Measurements from ENCODE around the gene POLR2B. TPM values are rescaled to one million over a fixed set of nuclear protein-coding genes. Genes with fewer than 3 reads are reported as not detected.
"Not testable (repeated sequence)": the region's sequence is repeated elsewhere in the genome, so short reads cannot be mapped to it uniquely, and the experiment has no call there.

Gene POLR2B
- total and polyA plus RNA-seq, 8 donors, result 18.5 to 446 (median 60.9) TPM

- no peak for DNase-seq
- WGBS, 5 donors, result 39 to 72% (median 50%) methylated on average over 1 of the region's 1 CpG
- no peaks in the 10 kb centered on the region for H3K9me3 ChIP-seq
- no peaks in the 10 kb centered on the region for H3K27me3 ChIP-seq
- H3K4me1 ChIP-seq, result peaks cover 0 to 34% (median 23%) of the 10 kb centered on the region in 4 donors
- intact Hi-C loops (cut with DNase I; ENCODE audit: low total_unique reads), result no loop called here
- H3K27ac ChIP-seq, result peak overlapping the region in 4 of 5 donors; percentile 22 to 68 (median 55)
- no peak overlapping the region for H3K4me3 ChIP-seq
- TF ChIP-seq POLR2A (IDR thresholded peaks at IDR 0.05) (no peak), POLR2AphosphoS5 (IDR thresholded peaks at IDR 0.05) (no peak), EP300 (IDR thresholded peaks at IDR 0.05) (no peak), CTCF (IDR thresholded peaks at IDR 0.05) (no peak)
- H3K36me3 ChIP-seq, result peaks cover 0 to 5% (median 2%) of the 10 kb centered on the region in 4 donors
Observed at GRCh38 chr4:57044996-57045395, 66.3 kb downstream of the POLR2B start.

- peaks cover 0 to 33% (median 18%) of the 10 kb centered on the region in 4 donors for H3K4me1 ChIP-seq
- H3K9me3 ChIP-seq; H3K27me3 ChIP-seq; H3K4me3 ChIP-seq; intact Hi-C loops (cut with DNase I; ENCODE audit: low total_unique reads); H3K27ac ChIP-seq; DNase-seq; H3K36me3 ChIP-seq: not testable (repeated sequence)
- WGBS, 5 donors, result 93 to 97% (median 95%) methylated on average over 6 of the region's 6 CpGs
Observed at GRCh38 chr4:57047046-57047445, 68.3 kb downstream of the POLR2B start.

- no peak for DNase-seq
- Histone ChIP-seq H3K36me3 (no peaks in the 10 kb centered on the region), H3K4me3 (no peak overlapping the region), H3K4me1 (peaks cover 0 to 24% (median 11%) of the 10 kb centered on the region in 4 donors), H3K27me3 (no peaks in the 10 kb centered on the region), H3K27ac (peak overlapping the region in 1 of 5 donors; percentile 32), H3K9me3 (no peaks in the 10 kb centered on the region)
- intact Hi-C loops (cut with DNase I; ENCODE audit: low total_unique reads), result no loop called here
- TF ChIP-seq POLR2A (IDR thresholded peaks at IDR 0.05), result no peak
- TF ChIP-seq CTCF (IDR thresholded peaks at IDR 0.05), result no peak
- TF ChIP-seq EP300 (IDR thresholded peaks at IDR 0.05), result no peak
- TF ChIP-seq POLR2AphosphoS5 (IDR thresholded peaks at IDR 0.05), result no peak
- 0 to 61% (median 40%) methylated on average over 1 of the region's 1 CpG for WGBS, 5 donors
Observed at GRCh38 chr4:57048590-57049304, 70.1 kb downstream of the POLR2B start.

GRCh38 chr4:57051095-57051494 lies 72.4 kb downstream of the POLR2B start:
- Histone ChIP-seq H3K27ac (peak overlapping the region in 1 of 5 donors; percentile 14), H3K4me3 (no peak overlapping the region), H3K36me3 (no peaks in the 10 kb centered on the region), H3K27me3 (no peaks in the 10 kb centered on the region), H3K9me3 (no peaks in the 10 kb centered on the region), H3K4me1 (peaks cover 0 to 11% (median under 1%) of the 10 kb centered on the region in 4 donors)
- intact Hi-C loops (cut with DNase I; ENCODE audit: low total_unique reads), result no loop called here
- TF ChIP-seq POLR2A (IDR thresholded peaks at IDR 0.05), result no peak
- TF ChIP-seq EP300 (IDR thresholded peaks at IDR 0.05), result no peak
- TF ChIP-seq POLR2AphosphoS5 (IDR thresholded peaks at IDR 0.05), result no peak
- no peak for TF ChIP-seq CTCF (IDR thresholded peaks at IDR 0.05)
- DNase-seq, result peak in 1 of 2 donors; percentile 57
- WGBS, 5 donors, result 43 to 74% (median 65%) methylated on average over 3 of the region's 3 CpGs

- Histone ChIP-seq H3K27me3 (no peaks in the 10 kb centered on the region), H3K9me3 (no peaks in the 10 kb centered on the region), H3K4me3 (no peak overlapping the region), H3K4me1 (peaks cover 0 to 12% (median 3%) of the 10 kb centered on the region in 4 donors), H3K27ac (peak overlapping the region in 1 of 5 donors; percentile 14), H3K36me3 (no peaks in the 10 kb centered on the region)
- DNase-seq, result no peak
- no peak for TF ChIP-seq POLR2A (IDR thresholded peaks at IDR 0.05)
- TF ChIP-seq POLR2AphosphoS5 (IDR thresholded peaks at IDR 0.05), result no peak
- no peak for TF ChIP-seq CTCF (IDR thresholded peaks at IDR 0.05)
- TF ChIP-seq EP300 (IDR thresholded peaks at IDR 0.05), result no peak
- WGBS, 5 donors, result 84 to 92% (median 89%) methylated on average over 2 of the region's 2 CpGs
- intact Hi-C loops (cut with DNase I; ENCODE audit: low total_unique reads), result no loop called here
Observed at GRCh38 chr4:57051524-57051923, 72.8 kb downstream of the POLR2B start.
